Measurements from ENCODE around the gene MAP3K13.

The MAP3K13 gene, protein sequence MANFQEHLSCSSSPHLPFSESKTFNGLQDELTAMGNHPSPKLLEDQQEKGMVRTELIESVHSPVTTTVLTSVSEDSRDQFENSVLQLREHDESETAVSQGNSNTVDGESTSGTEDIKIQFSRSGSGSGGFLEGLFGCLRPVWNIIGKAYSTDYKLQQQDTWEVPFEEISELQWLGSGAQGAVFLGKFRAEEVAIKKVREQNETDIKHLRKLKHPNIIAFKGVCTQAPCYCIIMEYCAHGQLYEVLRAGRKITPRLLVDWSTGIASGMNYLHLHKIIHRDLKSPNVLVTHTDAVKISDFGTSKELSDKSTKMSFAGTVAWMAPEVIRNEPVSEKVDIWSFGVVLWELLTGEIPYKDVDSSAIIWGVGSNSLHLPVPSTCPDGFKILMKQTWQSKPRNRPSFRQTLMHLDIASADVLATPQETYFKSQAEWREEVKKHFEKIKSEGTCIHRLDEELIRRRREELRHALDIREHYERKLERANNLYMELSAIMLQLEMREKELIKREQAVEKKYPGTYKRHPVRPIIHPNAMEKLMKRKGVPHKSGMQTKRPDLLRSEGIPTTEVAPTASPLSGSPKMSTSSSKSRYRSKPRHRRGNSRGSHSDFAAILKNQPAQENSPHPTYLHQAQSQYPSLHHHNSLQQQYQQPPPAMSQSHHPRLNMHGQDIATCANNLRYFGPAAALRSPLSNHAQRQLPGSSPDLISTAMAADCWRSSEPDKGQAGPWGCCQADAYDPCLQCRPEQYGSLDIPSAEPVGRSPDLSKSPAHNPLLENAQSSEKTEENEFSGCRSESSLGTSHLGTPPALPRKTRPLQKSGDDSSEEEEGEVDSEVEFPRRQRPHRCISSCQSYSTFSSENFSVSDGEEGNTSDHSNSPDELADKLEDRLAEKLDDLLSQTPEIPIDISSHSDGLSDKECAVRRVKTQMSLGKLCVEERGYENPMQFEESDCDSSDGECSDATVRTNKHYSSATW

DNA sequence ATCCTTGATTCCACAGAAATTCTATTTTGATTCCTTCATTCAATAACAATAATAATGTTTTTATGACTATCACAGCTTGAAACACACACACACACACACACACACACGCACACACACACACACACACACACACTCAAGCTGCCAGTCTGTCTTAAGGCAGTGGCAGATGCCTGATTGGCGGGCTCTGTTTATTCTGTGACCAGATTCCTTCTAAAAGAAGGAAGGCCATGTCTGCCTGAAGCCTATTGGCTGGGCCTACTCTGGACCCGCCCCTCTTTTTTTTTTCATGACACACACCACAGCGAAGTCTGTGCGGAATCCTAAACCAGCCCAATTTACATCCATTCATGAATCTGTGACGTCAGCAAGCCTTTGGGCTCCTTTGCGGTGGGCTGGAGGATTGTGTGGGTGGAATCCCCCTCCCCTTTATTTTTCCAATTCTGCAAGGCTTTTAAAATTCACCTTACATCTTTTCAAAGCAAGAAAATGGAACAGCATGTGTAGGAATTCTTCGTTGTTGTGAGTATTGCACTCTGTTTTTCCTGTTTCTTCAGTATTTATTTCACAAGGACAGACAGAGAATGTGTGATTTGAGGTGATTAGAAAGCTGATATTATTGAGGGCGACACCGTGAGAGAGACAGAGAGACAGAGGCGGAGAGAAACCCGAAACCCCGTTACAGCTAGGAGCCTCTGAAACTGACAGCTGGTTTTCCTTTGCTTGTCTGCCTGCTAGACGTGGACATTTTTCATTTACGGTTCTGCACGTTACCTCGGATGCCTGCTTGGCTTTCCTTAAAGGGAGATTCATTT is at the start of gene MAP3K13:
MAP3K13 (plus strand) TSS at position 287 of the 812 bp plus-strand sequence. CDS start 65,446 bp downstream, outside the sequence.
- DNase-seq: peak; percentile 71

DNA sequence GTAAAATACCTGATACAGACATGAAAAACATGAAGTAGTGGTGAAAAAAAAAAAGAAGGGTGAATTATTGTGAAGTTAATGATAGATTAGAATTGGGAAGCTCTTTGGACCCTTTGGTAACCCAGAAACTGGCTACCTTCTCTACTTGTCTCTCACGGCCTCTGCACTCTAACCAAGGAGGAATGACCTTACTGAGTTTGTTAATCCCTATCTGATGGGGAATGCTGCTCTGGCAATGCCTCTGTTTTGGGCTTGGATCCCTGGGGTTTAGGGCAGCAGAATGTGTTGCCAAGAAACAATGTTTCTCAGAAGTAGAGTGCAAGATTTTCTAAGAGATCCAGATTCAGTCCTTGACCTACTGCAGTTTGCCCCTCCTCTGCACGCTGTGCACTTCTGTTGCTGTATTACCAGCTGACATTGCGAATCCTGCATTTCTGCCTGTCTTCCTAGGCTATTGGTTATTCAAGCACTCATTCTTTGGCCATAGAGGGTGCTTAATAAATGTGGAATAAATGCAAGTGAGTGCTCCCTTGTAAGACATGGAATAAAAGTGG is 49.2 kb upstream of the MAP3K13 start:
- DNase-seq: no peak

DNA sequence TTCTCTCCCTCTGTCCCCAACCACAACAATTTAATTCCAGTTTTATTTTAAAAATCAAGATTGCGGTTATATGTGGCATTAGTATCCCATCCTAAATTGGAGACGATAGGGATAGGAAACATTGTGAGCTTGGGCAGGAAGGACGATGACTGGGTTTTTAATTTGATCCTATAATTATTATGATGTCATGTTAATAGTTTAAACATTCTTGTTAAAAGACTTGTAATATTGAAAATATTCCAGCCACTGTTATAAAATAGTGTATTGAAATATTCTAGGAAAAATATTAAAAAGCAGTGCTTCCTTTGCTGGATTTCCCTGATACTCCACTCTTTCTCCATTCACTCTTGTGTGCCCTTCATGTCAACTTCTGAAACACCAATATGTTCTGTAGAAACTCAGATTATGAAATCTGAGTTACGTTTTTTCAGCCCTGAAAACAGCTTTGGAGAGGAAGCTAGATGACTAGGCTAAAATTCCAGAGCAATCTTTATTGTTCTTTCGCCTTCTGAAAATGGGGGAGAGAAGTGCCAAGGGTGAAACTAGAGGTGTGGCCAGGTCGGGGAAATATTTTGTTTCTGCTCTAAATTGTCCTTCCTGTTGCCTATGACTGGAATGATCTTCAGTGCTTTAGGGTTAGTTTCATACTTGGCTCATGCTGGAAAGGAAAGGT is 46.1 kb upstream of the MAP3K13 start:
- DNase-seq: no peak

DNA sequence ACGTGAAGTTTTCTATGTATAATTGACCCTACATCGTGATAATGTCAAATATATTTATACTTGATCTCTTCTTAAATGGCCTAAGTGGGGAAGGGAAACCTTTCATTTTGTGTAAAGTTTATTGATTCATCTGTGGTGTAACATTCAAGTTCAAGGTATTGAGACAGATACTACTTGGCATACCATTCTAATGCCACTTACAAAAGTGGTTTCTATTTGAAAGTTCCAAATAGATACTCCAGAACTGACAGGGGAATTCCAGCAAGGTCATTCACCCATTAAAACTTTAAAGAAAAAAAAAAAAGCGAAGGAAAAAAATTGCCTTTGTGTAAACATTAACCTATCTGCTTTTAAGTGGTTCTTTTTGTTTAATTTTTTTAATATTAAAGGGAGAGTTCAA is 45.3 kb upstream of the MAP3K13 start:
- no peak for DNase-seq

DNA sequence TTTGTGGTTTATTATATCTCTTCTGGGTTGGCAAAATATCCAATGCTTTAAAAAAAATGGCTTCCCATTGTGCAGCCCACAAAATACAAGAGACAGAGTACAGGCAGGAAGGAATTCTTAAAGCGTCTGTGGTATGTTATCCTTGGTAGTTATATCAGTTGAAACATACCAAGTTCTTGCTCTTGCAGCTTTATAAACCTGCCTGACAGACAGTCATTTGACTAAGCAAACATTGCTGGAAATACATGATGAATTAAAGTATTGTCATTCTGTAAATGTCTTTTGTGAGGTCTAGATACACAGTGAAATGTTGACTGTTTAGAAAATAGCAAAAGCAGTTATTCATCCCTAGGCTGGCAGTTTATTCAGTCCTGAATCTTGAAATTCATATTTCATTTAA is 44.8 kb upstream of the MAP3K13 start:
- no peak for DNase-seq

DNA sequence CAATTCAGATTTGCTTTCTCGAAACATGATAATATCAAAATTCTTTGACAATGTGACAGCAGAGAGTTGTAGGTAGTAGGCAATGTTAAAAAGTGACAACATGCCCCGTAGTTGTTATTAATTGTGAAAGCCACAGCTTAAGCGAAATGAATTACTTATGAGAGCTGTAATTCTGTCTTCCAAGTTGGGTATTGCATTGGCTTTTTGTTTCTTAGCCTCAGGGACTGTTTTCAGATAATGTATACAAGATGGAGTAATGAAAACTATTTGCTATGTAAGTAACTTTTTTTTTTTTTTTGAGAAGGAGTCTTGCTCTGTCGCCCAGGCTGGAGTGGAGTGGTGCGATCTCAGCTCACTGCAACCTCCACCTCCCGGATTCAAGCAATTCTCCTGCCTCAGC is 43.1 kb upstream of the MAP3K13 start:
- no peak for DNase-seq

DNA sequence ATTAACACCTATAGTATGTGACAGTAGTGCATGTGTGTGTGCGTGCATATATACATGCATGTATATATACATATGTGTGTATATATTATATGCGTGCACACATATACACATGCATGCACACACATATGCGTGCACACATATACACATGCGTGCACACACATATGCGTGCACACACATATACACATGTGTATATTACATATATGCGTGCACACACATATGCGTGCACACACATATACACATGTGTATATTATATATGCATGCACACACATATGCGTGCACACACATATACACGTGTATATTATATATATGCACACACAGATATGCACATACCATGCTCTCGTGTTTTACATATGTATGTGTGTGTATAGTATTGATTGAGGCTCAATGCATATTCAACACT is 42.0 kb upstream of the MAP3K13 start:
- DNase-seq: no peak

DNA sequence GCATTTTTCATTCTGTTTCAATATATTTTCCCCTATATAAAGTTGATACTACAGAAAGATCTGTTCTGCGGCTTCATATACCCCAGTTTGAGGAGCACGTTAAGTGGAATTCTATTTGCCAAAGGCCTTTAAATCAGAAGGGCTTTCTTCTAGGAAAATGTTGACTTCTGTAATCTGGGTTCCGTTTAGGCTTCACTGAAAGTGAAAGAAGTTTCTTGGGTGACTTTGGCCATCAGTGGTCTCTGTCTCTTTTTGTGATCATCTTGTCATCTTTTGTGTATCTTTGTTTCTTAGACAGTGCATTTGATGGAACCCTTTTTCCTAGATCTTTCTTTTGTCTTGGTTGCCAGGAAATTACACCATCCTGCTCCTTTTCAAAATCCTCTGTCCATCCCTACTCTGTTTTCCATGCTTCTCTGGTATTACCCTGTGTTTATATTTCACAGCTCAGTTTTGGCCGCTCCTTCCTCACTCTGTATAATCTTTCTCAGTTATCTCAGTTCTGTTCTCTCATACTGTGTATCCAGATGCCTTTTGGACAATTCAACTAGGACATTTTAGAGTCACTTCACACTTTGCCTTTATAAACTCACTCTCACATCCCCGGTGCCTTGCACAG is 40.7 kb upstream of the MAP3K13 start:
- DNase-seq: no peak

DNA sequence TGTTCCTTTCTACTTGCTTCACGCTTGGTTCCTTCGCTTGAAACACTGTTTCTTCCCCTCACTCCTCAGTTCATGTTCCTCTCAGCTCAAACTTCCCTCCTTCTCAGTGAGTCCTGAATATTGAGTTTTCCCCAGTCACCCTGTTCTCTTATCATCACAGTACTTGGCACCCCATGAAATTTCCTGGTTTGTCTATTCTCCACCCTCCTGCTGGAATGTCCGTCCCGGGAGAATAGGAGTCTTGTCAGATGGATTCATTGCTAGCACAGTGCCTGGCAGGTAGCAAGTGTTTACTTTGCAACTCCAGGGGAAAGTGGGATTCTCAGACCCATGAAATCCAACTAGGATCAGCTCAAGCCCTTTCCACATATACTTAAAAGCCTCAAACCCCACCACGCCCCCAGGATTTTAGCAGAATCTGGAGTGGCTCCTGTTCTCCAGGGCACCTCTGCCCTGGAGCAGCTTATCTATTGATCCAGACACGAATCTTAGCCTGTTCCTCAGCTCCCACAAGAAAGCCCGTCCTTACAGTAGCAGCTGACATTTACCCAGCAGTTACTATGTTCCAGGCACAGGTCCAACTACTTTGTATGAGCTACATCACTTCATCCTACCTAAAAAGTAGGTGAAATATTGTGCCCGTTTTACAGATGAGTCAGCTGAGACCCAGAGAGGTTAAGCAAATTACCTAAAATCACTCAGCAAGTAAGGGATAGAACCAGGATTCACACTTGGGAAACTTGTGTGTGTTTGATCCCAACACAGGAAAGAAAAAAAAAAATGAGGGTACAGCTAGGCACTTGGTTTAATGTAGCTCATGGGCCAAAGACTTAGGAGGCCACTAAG is 36.8 kb upstream of the MAP3K13 start:
- no peak for DNase-seq

DNA sequence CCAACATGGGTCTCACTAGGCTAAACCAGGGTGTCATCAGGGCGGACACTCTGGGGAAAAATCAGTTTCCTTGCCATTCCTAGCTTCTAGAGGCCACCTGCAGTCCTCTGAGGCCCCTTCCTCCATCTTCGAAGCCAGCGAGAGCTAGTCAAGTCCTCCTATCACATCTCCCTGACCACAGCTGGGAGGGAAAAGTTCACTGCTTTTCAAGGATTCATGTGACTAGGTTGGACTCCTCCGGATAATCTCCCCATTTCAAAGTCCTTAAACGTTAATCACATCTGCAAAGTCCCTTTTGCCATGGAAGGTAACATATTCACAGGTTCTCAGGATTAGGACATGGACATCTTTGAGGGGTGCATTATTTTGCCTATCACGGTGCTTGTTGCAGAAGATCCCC is 35.9 kb upstream of the MAP3K13 start:
- no peak for DNase-seq

DNA sequence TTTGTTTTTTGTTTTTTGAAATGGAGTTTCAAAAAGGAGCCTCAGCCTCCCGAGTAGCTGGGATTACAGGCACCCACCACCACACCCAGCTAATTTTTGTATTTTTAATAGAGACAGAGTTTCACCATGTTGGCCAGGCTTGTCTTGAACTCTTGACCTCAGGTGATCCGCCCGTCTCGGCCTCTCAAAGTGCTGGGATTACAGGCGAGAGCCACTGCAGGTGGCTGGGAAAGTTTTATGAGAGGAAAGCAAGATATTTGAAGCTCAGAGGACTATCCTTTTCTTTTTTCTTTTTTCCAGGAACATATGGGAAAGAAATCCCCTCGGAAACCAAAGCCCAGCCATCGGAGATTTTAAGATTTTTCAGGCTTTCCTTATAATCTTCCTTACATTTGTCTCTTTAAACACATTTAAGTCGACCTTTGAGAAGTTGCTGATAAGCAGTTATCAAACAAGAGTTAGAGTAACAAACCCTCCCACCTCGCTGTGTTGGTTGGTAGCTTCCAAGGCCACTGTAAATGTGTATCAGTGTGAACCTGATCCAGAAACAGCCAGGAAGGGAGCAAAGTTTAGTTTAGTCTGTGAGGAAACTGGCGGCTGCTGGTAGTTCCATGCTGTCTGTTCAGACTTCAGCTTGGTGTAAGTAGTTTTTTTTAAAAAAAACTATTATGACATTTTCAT is 34.5 kb upstream of the MAP3K13 start:
- no peak for DNase-seq

DNA sequence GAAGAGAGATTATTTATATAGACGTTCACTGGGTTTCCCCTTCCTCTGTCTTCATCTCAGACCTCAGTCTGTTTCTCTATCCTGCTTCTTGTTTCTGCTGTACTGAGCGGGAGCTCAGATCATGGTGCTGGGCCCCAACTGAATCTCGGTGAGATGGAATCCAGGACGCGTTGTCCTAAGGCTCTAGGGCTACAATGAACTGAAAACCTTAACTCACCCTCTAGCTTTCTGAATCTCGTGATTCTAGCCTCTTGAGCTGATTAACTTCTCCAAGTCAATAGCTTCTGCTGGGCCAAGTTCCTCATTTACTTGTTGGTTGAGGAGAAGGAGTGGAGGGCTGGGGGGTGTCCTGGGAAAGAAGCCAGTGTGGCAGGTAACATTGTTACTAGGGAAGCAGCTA is 32.7 kb upstream of the MAP3K13 start:
- DNase-seq: no peak

DNA sequence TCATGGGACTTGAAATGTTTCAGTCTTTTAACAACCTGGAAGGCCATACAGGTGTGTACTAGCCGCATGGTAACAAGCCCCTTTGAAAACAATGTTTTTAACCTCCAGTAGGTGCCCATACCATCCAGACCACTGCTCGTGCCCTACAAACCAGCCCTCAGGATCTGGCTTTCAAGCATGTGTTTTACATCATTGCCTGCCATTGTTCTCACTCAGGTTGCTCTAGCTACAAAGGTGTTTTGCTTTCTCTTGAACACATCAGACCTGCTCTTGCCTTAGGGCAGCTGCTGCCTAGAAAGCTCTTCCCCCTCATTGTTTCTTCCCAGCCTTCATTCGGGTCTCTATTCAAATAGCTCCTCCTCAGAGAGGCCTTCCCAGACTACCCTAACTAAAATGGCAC is 32.3 kb upstream of the MAP3K13 start:
- no peak for DNase-seq

DNA sequence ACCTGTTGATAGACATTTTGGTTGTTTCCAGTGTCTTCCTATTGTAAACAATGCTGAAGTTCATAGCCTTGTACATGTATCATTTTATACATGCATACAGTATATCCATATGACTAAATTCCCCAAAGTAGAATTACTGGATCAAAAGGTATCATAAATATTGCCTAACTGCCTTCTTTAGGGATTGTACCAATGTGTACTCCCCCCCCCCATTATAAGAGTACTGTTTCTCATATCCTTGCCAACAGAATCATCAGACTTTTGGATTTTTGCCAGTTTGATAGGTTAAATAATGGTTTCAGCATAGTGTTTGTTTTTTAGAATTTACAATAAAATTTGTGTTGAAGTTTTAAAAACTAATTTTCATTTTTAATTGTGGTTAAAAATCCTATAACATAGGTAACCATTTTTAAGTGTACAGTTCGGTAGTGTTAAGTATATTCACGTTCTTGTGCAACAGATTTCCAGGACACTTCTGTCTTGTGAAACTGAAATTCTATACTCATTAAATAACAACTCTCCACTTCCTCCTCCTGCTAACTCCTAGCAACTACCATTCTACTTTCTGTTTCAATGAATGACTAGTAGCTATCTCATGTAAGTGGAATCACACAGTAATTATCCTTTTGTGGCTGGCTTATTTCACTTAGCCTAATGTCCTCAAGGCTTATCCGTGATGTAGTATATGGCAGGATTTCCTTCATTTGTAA is 30.8 kb upstream of the MAP3K13 start:
- DNase-seq: peak; percentile 74

DNA sequence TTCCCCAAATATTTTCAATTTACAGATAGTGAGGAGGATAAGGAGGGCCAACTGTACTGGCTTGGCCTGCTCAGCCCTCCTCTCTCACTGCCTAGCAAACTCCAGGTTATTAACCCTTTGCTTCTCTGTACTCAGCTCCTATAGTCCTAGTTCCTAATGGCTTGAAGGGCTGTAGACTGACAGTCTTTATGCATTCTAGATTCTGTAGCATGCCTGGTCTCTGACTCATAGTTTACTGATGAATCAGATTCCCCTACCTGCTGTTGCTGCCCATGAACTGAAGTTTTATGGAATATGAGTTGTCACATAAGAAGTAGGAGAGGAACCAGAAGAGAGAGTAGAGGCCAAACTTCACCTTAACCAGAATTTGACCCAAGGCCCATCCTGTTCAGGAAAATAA is 27.1 kb upstream of the MAP3K13 start:
- peak; percentile 40 for DNase-seq

DNA sequence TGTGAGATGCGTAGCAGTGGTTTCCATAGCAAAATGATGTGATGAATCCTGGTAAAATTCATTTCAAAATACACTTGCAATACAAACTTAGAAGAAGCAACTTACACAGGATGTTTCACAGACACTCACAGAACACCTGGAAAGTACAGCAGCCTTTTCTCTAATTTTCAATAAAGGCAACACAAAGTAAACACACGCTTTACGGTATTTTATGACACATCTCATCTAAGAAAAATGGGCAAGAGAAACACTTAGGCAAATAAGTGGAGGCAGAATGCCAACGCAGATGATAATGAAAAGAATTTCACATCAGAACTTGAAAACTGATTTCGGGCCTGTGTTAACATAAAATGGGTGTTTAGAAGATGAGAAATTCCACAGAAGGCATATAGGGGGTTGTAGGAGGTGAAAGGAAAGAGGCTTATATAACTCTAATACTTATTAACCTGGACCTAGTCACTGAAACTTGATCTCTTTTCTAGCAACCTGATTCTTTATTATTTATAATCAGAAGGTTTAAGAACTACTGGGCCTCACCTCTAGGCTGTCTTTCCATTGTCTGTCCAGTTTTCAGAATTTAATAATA is 25.6 kb upstream of the MAP3K13 start:
- DNase-seq: no peak

DNA sequence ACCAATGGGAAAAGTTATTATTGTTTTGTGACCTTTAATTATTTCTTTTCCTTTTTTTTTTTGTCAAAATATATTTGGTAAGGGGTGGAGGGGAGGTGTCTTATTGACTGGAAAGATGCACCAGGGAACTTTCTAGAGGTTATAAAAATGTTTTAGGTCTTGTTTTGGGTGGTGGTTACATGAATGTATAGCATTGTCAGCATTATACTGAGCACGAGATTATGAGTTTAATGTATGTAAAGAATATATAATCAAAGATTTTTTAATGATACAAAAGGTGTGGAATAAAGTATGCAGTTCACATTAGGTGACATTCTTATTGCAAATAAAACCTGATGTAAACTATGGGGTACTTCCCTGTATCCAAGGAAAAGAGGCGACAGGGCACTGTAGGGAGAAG is 23.0 kb upstream of the MAP3K13 start:
- DNase-seq: no peak

DNA sequence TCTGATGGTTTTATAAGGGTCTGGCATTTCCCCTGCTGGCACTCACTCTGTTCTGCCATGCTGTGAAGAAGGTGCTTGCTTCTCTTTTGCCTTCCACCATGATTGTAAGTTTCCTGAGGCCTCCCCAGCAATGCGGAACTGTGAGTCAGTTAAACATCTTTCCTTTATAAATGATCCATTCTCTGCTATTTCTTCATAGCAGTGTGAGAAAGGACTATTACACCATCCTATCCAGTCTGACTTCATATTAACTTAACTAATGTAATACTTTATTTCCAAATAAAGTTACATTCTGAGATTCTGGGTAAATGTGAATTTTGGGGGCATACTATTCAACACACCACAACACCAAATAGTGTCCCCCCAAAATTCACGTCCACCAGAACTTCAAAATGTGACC is 22.2 kb upstream of the MAP3K13 start:
- DNase-seq: no peak

All from activated CD4-positive, alpha-beta T cell treated with anti-CD3 and anti-CD28 coated beads, Interleukin-10, Interleukin-2, amounts not matched to agents 100 ng/mL and 50 ng/mL, durations not matched to agents 16 hours and 8 hours (primary cell).